HG03039 (cell line): ENCODE measurements around the gene TULP4.
"Not testable (repeated sequence)": the region's sequence is repeated elsewhere in the genome, so short reads cannot be mapped to it uniquely, and the experiment has no call there.

Experiments
- ATAC-seq: cut with Tn5 transposase; IDR thresholded peaks from one replicate; pipeline ENCODE4 v1.9.1; 2021; ENCODE audit warnings: mild to moderate bottlenecking, moderate library complexity; ENCODE audit not compliant: unreplicated experiment

TULP4 gene

DNA sequence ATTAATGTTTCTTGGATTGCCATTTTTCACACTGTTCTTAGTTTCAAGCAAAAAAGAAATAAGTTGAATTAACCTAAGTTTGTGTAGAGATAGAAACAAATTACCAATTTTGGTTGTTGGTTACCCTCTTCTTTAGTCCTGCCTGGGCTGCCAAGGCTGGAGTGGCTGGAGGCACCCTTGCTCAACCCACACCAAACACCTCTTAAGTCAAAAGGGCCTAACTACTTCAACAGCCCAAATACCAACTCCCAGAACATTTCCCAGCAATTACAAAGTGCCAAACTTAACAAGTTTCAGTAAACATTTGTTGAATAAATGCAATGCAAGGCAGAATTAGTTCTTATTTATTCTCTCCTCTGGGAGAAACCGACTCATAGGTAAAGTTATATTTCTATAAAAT lies 209.5 kb downstream of the TULP4 start:
- ATAC-seq = no peak

DNA sequence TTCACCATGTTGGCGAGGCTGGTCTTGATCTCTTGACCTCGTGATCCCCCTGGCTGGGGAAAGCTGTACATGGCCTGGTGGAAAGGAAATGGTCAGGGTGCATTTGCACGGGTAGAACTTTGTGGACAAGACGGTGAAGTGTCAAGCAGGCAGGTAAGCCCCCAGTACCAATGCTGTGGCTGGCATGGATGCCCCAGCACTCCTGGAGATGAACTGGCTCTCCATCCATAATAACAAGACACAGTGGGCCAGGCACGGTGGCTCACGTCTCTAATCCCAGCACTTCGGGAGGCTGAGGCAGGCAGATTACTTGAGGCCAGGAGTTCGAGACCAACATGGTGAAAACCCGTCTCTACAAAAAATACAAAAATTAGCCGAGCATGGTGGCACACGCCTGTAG lies 210.4 kb downstream of the TULP4 start:
- ATAC-seq = no peak

DNA sequence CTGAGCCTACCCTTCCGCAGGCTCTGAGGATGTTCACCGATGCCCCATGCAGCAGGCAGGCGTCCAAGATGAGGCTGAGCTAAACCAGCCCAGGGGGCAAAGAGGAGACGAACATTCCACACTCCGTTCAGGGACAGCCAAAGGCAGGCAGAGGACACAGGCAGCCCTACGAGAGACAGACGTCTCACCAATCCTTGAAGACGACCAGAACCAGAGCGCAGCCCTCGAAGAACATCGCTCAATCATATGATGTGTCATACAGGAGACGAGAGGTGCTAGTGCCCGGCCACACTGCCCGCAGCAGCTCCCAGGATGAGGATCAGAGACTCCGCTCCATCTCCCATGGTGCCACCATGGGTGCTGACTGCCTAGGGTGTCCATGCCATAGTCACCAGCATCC lies 212.0 kb downstream of the TULP4 start:
- ATAC-seq = no peak

DNA sequence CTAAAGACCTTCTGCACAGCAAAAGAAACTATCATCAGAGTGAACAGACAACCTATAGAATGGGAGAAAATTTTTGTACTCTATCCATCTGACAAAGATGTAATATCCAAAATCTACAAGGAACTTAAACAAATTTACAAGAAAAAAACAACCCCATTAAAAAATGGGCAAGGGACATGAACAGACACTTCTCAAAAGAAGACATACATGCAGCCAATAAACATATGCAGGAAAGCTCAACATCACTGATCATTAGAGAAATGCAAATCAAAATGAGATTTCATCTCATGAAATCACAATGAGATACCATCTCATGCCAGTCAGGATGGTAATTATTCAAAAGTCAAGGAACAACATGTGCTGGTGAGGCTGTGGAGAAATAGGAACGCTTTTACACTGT lies 215.6 kb downstream of the TULP4 start:
- not testable (repeated sequence) for ATAC-seq

DNA sequence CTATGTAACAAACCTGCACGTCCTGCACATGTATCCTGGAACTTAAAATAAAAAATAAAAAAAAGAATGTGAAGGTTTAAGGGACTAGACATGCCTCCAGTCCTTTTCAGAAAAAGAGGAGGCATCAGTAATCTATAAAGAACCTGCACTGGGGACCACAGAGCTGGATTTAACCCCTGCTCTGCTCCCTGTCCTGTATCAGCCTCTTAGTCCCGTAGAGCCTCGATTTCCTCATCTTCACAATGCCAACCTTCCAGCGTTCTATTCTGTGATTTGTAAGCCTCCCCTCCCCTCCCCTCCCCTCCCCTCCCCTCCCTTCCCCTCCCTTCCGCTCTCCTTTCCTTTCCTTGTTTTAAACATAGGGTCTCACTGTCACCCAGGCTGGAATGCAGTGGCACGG lies 216.6 kb downstream of the TULP4 start:
- ATAC-seq = no peak

DNA sequence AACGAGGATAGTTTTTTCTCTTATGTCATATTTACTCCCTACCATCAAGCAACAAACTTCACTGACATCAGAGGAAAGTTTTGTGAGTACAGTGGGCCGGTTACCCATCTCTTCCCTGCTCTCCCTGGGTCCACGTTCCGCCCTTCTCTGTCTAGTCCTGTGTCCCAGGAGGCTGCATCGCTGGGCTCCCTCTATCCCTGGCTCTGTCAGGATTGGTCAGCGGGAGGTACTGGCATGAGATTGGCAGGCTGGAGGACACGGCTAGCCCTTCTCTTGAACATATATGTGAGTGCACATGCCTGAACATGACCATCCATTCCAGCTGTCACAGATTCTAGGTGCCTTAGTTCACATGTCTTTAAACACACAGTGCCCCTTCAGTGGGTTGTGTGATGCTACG lies 217.4 kb downstream of the TULP4 start:
- ATAC-seq = no peak

DNA sequence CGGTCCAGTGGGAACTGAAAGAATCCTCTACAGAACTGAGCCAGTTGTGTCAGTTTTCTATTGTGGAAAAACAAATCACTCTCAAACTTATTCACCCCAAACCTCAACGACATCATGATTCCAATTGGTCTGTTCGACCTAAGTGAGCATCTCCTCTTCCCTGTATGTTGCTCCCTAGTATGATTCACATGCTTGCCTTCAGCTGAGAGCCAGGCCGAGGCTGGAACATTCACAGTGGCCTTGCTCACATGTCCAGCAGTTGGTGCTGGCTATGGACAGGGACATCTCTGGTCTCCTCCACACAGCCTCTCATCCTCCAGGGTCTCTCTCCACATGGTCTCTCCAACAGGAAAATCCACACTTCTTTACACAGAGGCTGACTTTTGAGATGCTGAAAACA lies 219.3 kb downstream of the TULP4 start:
- ATAC-seq = no peak

DNA sequence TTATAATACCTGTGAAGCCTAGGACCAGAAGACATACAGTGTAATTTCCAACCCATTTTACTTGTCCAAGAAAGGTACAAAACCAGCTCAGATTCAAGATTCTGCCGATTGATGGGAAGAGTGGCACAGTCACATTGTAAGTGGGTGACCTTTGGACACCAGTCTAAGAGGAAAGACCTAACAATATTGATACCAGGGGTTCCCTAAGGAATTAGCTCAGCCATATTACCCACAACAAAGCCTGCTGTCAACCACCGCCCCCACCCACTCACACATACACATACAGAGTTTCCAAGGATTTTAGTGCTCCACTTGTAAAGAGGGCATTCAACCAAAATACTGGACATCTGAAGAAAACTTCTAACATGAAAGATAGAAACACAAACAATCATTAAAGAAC lies 219.7 kb downstream of the TULP4 start:
- no peak for ATAC-seq

DNA sequence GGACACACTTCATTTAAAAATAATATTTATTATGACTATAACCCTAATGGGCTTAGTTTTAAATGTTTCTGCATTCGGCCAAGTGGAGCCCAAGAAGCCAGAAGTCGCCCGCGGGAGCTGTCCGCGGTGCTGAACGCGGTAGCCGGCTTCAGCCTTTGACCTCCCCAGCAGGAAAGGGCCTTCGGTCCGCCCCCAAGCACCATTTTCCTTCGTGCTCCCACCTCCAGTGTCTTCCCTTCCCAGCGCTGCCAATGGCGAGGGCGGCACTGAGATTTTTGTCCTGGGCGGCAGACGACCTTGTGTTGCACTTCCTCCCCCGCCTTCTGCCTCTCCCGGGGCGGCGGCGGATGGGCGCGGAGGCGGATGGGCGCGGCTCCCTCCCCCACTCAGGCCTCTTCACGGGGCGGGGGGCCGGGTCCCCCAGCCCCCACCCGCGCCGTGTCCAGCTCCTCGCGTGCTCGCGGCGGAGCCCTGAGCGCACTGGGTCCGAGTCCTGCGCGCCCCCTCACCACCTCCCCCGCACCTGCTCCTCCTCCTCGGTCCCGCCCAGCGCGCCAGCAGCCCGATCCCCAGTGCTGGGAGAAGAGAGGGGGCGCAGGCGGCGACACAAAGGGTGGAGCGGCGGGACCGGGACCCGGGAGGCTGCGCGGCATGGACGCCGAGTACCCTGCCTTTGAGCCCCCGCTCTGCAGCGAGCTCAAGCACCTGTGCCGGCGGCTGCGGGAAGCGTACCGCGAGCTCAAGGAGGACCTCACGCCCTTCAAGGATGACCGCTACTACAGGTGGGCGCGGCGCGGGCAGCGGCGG lies 224.0 kb downstream of the TULP4 start:
- ATAC-seq = no peak

DNA sequence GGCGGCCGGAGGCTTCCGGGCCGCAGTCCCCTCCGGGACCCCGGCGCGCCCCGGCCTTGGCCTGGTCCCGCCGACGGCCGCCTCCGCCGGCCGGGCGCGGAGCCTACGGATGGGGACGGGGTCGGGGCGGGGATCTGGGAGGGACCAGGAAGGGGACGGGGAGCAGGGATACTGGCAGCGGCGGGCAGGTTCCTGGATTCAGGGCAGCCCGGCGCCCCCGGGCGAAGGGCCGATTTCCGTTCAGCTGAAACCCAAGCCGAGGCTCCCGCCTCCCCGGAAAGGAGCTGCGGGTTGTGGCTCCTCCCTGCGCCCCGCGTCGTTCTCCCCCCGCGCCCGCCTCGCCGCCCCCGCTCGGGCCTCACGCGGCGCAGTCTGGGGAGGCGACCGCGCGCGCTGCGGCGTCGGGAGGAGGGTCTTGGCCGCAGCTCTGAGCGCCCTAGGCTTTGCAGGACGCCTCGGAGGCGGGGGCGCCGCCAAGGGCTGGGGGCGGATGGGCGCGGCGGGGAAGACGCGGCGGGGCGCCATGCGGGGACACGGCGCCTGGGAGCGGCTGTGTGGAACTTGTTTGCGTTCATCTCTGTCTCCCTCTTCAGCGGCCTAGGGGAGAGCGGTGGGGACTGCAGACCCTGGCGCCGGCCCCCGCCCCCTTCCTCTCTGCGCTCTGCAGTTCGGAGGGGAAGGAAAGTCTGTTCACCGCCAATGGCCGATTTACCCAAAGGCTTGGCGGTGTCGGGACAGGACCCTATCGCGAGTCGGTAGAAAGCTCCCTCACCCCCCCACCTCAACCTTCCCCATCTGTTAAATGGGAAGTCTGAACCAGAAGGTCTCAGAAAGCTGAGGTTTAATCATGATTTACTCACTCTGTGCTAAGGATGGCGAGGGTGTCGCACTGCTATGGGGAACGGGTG lies 224.9 kb downstream of the TULP4 start:
- no peak for ATAC-seq

DNA sequence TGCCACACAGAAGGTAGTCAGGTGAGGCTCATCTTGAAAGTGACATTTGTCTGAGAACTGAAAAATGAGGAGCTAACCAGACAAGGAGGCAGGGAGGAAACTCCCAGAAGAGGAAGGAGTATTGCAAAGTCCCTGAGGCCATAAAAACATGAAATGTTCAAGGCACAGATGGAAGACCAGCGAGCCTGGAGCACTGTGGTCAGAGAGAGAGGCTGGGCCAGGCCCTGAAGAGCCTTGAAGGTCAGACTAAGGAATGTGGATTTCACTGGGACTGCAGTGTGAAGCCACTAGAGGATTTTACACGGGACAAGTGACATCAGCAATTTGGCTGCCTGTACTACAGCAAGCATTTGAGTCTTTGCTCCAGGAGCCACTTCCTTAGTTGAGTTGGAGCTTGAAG lies 226.5 kb downstream of the TULP4 start:
- ATAC-seq = no peak

DNA sequence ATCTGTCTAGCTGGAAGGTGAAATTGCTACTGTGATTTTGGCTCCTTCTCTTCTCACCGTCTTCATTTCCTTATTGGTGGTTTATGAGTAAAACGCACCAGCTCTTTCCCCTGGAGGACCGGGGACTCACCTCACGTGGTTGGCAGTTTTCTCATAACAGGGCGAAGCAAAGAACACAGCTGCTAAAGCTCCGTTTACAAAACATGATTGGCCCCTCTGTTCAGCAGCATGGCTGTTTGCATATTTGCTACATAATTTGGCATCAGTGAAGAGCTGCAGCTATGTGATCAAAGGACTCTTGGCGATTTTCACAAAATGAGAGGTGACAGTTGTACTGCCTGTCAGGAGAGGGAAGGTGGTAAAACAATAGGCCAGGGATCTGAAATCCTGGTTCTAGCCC lies 227.1 kb downstream of the TULP4 start:
- no peak for ATAC-seq

DNA sequence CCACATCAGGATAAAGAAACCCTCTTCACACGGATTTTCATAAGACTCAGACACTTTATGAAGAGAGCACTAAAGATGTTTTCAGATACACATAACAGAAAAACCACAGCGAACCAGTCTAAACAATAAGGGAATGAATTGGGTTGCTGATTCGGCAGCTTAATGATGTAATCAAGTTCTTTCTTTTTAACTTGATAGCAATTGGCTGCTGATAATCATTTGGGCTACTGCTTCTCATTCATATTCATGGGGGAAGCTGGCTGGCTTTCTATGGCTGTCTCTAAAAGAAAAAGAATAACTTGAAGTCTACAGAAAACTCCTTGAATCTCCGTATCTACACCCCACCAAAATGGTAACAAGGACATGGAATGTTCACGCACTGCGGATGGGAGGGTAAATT lies 227.6 kb downstream of the TULP4 start:
- ATAC-seq = no peak

DNA sequence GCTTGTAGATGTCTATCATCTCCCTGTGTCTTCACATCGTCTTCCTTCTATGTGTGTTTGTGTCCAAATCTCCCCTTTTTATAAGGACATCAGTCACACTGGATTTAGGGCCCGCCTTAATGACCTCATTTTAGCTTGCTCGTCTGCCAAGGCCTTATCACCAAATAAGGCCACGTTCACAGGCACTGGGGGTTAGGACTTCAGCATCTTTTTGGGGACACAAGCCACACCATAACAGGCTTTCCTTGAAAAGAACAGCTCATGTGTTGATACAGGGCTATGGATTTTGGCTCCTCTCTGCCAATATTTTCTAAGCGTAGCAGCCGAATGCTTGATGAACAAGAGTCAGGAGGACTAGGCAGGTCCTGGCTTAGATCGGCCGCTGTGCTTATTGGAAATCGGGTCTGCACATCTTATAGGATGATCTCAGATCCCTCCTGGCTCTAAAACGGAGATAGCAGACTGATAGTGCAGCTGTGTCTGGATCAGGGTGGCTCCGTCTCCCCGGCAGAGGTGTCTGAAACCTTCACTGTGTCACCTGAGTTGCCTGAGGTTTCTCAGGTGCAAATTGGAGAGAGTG lies 231.4 kb downstream of the TULP4 start:
- ATAC-seq = no peak

DNA sequence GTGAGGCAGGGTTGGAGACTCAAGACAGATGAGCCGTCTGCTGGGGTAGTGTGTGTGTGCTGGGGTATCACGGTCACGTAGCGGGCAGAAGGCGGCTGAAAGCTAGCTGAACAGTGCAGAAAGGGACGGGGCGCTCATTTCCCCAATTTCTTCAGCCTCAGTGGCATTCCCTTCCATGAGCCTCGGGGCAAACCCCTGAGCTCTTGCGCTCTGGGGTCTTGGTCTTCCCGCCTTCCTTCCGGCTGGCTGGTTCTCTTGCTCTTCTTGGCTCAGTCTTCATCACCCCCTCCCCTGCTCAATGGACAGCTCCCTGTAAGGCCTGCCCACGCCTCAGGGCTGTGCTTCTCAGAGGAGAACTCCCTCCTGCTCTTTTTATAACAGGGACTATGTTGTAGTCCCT lies 232.2 kb downstream of the TULP4 start:
- no peak for ATAC-seq

DNA sequence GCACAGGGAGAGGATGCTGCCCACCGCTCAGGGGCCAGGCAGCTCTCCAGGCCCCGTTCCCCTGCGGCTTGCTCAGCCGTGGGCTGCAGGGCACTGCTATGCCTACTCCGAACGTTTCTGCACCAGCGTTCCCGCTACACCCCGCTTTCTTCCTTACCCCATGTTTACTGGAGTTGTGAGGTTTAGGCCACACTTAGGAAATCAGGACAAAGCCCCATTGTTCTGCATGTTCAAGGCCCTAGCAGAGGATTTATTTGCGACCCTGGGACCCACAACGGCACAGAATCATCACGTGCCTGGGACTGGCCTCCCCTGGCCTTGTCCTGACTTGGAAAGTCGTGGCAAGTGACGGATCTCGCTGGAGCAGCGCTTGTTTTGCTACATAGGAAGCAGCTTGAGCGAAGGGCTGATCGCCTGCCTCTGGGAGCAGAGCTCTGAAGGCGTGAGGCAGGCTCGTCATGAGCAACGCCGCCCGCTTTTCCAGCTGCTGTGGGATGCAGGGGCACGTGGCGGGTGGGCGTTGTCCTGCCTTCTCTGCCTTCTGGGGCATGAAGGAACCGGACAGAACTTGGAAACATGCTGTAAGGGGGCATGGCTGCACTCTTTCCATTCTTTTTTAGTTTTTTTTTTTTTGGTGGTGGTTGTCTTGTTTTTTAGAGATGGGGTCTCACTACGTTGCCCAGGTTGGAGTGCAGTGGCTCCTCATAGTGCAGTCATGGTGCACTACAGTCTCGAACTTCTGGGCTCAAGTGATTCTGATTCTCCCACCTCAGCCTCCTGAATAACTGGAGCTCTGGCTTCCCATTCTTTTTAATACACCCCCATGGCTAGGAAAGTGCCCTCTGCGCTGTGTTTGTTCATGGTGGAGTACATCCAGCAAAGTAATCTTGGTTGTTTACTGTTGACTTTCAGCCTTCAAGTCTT lies 233.0 kb downstream of the TULP4 start:
- no peak for ATAC-seq

DNA sequence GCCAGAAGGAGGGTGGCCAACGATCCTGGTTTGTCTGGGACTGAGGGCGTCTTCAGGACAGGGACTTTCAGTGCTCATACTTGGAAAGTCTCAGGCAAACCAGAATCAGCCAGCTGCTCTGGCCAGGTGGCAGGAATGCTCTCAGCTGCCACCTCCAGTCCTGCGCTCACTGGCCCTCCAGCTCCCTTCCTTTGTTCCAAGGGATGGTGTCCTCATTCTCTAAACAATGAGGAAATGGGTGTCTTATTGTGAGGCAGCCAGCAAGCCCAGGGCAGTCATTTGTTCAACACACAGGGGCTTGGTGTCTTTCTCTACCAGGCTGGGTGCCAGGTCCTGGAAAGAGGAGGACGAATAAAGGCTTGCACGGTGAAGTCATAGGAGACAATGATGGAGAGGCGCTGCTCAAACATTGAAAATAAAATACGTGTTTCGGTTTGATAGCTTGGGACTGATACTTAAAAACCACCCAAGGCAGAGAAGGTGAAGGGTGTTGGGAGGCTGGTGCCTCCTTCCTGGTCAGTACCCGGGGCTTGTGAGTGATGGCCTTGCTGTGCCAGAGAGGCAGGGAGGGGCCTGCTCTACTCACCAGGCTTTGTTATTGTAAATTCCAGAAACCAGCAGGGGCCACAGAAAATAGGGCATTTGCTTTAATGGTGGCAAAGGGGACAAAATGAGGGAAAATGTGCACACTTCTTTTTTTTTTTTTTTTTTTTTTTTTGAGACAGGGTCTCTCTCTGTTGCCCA lies 236.3 kb downstream of the TULP4 start:
- ATAC-seq = no peak

DNA sequence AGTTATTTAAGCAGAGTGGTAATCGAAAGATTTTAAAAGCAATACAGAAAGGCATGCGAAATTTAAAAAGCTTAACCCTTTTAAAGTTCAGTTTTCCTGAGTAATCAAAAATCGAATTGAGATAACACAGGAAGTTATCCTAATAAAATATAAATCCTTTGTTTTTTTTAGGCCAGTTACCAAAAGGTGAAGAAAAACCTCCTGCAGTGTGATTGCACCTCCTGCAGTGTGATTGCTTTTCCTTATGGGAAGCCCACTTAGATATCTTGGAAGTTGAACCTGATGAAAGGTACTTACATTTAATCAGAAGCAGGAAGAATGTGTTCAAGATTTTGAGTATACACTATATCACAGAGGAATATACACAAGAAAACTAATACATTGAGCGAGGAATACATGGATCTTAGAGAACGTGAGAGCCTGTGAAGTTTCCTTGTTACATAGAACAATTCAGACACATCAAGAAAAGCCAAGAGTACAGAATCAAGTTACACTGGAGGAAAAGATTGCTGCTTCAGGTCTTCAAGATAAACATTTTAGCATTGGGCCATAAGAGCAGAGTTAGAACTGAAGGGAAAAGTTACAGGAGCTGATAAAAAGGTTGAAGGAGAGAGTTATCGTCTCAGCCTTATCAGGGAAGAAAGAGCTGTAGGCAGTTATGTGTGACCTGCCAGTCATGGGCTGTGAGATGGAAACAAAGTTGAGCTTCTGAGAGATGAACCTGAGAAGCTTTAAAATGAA lies 240.0 kb downstream of the TULP4 start:
- ATAC-seq = no peak

DNA sequence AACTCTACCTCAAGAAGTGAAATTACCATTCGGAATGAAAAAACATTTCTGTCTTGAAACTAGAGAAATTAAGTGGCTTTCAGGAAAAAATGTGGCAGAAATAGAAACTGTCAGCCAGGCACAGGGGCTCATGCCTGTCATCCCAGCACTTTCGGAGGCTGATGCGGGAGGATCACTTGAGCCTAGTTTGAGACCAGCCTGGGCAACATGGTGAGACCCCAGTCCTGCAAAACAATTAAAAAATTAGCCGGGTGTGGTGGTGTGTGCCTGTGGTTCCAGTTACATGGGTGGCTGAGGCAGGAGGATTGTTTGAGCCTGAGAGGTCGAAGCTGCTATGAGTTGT lies 240.5 kb downstream of the TULP4 start:
- no peak for ATAC-seq
